Bone marrow (tissue), 2 donors: ENCODE data around the gene ZNF45.
"Not testable (repeated sequence)": the region's sequence is repeated elsewhere in the genome, so short reads cannot be mapped to it uniquely, and the experiment has no call there.

Experiments
- DNase-seq, 2 donors: peaks; one replicate each; lab custom pipeline; 2025; lab: John Stamatoyannopoulos, UW

The ZNF45 gene

DNA sequence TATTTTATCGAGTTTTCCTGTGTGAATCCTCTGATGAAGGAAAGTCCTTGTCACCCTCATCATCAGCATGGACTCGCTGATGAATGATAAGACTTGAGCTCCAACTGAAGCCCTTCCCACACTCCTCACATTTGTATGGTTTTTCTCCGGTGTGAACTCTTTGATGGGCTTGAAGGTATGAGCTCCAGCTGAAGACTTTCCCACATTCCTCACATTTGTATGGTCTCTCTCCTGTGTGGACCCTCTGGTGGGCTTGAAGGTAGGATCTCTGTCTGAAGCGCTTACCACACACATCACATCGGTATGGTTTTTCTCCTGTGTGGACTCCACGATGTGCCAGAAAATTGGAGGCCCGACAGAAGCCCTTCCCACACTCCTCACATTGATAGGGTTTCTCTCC is 21.7 kb downstream of the ZNF45 start:
- no peak for DNase-seq

DNA sequence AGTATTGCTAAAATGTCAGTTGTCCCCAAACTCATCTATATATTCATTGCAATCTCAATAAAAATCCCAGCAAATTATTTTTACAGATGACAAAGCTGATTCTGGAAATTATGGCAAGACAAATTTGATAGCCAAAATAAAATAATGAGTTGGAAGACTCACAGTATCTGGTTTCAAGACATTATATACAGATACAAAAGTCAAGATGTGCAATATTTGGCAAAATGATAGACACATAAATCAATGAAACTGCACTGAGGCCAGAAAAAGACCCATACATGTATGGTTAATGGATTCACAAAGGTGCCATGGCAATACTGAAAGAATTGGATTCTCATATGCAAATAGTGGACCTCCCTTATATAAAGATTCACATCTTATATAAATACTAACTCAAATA is 24.2 kb downstream of the ZNF45 start:
- DNase-seq, result no peak

DNA sequence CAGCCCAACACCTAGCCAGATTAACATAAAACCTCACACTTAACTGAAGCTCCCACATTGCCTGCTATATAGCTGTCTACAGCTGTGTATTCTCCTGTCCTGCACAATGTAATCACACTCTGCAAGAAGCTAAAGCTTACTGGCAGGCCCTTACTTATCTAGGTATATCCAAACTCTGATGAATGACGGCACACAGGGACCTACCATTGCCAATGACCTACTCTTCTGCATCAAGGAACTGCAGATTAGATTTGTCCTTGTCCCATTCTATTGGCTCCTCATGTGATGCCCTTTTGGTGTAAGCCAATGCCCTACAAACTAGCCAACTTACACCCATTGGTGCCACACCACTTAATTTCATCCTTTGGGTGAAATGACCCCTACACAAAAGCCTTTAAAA is 26.4 kb downstream of the ZNF45 start:
- DNase-seq, result no peak

DNA sequence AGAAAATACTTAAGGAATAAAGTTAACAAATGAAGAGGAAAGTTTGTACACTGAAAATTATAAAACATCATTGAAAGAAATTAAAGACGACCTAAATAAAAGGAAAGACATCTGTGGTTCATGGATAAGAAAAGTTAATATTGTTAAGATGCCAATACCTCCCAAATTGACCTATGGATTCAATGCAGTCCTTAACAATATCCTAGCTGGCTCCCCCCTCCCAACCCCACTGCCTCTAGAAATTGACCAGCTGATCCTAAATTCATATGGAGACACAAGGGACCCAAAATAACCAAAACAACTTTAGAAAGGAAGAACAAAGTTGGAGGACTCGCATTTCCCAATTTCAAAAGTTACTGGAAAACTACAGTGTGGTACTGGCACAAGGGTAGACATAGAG is 28.3 kb downstream of the ZNF45 start:
- DNase-seq, result no peak

DNA sequence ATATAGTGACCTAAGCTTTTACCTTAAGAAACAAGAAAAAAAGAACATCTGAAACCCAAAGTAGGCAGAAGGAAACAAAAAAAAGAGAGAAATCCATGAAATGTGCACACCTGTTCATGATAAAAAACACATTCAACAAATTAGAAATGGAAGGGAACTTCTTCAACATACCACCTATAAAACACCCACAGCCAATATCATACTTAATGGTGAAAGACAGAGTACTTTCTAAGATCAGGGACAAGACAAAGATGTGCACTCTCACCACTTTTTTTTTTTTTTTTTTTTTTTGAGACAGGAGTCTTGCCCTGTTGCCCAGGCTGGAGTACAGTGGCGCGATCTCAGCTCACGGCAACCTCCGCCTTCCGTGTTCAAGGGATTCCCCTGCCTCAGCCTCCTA is 29.2 kb downstream of the ZNF45 start:
- no peak for DNase-seq

DNA sequence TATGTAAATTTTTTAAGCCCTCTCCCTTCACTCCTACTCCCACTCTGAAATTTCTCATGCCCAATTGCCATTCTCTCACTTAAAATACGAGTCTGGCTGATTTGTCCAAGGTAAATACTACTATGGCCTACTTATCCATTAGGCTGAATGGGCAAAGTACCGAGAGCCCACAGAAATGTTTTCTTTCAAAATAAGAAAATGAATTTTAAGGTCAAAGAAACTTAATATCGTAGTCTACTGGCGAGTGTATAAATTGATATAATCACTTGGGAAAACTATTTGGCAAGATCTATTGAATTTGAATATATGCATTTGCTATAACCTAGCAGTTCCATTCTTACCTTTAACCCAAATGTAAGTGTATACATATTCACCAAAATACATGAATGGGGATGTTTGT is 32.7 kb downstream of the ZNF45 start:
- no peak for DNase-seq

DNA sequence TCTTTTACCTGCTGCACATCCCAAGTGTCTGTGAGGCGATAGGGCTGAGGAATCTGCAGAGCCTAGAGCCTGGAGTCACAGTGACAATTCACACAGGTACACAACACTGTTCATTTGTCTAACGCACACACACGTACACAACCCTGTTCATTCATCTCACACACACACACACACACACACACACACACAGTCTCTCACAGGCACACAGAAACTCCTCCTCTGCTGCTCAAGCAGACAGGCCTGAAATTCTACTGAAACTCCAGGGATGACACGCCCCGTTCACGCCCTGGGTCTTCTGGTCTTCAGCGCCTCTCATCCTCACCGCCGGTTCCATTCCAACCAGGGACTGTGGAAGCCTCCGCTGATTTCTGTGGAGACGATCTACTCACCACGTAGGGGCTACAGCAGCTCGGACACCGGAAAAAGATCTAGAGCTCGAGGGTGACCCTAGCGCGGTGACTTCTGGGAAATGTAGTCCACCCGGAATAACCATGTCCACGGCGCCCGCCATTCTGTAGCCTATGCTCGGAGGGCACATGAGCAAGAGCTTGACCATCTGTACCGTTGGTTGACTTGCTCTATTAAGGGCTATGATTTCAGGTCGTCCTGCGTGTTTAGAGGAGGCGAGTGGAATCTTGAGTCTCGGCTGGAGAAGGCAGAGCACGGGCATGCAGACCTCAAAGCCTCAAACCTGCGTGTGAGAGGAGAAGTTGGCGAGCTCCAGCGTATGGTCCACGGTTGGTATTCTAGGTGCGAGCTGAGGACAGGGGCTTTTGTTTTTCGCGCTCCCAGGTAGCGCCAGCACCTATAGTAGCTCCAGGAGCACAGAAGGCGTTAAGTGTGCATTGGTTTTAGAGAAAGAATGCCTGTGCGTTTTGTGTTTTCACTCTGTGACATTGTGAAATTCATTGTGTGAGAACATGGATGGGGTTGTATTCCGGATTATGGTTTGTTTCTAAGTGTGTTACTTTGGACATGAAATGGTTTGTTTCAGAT is 33.4 kb downstream of the ZNF45 start:
- peak in 1 of 2 donors; percentile 24 for DNase-seq

DNA sequence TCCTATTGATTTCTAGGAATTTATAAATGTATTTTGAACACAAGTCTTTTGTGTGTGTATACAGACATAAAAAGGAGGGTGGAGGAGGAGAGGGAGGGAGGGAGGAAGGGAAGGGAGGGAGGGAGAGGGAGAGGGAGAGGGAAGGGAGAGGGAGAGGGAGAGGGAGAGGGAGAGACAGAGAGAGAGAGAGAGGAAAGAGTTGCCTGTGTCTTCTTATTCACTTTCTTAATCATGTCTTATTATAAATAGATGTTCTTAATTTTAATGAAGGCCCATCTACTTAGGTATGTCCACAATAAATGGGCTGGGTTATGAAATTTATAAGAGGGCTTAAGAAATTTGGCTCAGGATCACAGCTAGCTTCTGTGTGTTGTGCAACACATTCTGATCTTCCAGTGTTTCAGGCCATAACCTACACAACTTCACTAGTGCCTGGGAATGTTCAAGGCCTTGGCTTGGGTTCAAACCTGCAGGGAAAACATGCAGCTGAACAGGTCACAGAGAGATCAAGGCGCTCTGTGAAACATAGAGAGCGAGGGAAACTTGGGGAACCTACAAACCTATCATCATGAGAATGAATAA is 39.3 kb downstream of the ZNF45 start:
- DNase-seq, result no peak

DNA sequence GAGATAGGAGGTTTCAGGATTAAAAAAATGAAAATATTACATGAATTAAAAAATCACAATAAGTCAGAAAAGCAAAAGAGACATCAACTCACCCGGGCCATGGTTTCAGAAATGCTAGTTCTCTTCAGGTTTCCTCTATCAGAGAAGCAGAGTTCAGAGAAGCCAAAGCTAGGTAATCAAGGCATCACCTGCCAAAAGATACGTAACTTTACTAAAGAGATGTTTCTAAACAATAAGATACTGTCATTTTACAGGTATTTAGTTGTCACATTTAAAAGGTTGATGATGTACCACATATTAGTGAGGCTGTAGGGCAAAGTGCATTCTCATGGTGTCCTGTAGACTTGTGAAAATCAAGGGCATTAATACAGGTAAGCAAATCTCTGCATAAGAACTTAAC is 51.2 kb downstream of the ZNF45 start, which contains the start of gene ZNF404:
TSS of gene ZNF404 (minus strand) at position 101 of the 400 bp plus-strand sequence.
- DNase-seq, result no peak

DNA sequence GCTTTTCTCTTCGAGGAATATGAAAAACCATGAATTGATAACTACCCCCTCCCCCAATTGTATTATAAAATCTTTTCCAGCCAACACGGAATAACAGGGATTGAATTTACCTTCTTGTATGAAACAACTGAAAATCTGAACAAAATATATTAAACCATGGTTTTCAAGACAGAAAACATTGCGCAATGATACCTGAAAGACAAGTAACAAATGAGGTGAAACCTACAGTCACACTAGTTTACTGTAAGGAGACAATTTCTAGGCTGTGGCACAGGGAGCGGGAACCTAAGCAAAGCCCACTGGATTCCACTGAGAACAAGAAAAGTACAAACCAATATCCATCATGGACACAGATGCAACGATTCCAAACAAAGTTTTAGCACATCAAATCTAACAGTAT is 54.6 kb downstream of the ZNF45 start:
- DNase-seq, result no peak

DNA sequence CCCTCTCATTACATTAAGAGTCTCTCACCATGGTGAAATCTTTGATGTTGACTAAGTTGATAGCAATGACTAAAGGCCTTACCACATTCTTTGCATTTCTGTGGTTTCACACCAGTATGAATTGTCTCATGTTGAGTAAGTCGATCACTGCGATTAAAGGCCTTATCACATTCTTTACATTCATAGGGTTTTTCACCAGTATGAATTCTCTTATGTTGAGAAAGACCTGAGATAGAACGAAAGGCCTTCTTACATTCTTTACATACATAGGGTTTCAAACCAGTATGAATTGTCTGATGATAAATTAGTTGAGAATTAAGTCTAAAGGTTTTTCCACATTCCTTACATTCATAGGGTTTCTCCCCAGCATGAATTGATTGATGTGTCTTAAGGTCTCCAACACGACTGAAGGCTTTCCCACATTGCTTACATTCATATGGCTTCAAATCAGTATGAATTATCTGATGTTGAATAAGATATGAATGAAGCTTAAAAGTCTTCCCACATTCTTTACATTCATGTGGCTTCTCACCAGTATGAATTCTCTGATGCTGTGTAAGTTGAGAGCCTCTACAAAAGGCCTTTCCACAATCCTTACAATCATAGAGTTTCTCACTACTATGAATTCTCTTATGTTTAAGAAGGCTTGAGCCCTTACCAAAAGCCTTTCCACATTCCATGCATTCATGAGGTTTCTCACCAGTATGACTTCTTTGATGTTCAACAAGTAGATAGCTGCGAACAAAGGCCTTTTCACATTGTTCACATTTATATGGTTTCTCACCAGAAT is 62.3 kb downstream of the ZNF45 start:
- no peak for DNase-seq

DNA sequence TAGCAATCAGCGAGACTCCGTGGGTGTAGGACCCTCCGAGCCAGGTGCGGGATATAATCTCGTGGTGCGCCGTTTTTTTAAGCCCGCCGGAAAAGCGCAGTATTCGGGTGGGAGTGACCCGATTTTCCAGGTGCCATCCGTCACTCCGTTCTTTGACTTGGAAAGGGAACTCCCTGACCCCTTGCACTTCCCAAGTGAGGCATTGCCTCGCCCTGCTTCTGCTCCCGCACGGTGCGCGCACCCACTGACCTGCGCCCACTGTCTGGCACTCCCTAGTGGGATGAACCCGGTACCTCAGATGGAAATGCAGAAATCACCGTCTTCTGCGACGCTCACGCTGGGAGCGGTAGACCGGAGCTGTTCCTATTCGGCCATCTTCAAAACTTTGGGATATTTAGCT is 68.2 kb downstream of the ZNF45 start:
- not testable (repeated sequence) for DNase-seq
